Epithelial cell of prostate (primary cell): ENCODE measurements around the gene RAB1B.
"Not testable (repeated sequence)": the region's sequence is repeated elsewhere in the genome, so short reads cannot be mapped to it uniquely, and the experiment has no call there.

ENCODE experiments used
- DNase-seq: peaks from one replicate; pipeline ENCODE4 v3.0.0-alpha.2; 2011; ENCODE audit warnings: low read depth, low spot score
- H3K27ac ChIP-seq: fragments of 450-650 bp; 2 replicates; pipeline ENCODE4 v1.5.1; 2017; ENCODE audit warnings: mild to moderate bottlenecking

Gene RAB1B

DNA sequence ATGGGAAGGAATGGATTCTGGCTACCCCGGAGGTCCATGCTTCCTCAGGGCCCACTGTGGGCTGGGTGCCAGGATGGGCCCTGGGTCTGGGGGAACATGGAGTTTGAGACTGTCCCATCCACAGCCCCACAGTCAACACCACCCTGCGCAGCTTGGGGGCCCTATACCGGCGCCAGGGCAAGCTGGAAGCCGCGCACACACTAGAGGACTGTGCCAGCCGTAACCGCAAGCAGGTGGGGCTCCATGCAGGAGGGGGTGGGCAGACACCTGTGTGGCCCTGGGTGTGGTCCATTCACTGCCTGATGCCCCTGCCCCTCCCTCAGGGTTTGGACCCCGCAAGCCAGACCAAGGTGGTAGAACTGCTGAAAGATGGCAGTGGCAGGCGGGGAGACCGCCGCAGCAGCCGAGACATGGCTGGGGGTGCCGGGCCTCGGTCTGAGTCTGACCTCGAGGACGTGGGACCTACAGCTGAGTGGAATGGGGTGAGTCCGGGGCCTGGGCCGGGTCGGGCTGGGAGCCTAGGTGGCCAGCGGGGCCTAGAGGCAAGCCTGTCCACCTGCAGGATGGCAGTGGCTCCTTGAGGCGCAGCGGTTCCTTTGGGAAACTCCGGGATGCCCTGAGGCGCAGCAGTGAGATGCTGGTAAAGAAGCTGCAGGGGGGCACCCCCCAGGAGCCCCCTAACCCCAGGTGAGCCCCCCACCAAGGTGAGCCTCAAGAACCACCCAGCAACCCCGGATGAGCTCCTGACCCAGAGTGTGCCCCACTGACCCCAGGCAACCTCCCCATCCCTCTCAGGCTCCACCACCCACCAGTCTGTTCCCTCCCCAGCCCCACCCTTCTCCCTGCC is 2.7 kb upstream of the RAB1B start:
- no peak overlapping the region for H3K27ac ChIP-seq
- DNase-seq = no peak

DNA sequence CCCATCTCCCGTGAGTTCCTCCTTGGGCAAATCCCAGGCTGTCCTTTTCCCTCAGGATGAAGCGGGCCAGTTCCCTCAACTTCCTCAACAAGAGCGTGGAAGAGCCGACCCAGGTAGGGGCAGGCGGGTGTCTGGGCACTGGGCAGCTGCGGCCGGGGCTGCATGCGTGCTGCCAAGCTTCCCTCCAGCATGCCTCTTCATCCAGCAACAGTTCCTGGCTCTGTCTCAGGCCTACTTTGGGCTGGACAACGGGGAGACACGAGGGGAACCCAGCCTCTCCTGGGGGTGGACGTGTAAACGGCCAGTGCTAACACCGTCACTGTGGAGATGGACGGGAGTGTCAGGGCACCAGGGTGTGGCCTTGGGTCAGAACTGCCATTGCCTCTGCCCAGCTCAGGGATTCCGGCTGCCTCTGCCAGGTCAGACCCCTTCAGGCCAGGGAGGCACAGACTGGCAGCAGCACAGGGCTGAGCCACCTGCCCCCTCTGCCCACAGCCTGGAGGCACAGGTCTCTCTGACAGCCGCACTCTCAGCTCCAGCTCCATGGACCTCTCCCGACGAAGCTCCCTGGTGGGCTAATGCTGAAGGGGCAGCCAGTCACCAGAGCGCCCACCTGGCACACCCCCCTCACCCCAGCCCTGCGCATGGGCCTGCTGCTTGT is 1.9 kb upstream of the RAB1B start:
- no peak overlapping the region for H3K27ac ChIP-seq
- DNase-seq = no peak

DNA sequence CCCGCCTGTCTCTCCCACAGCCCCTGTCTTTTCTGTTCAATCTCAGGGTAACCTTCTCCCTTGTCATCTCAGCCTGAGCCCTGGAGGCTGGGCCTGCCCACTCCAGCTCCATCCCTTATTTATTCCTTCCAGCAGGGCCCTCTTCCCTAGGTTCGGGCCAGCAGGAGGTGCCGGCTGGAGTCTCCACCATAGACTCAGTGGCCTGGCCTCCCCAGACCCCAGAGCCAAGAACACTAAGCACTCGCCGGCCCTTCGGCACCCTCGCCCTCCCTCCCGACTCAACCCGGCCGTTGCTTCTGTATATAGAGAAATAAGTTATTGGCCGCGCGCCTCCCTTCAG is 1.4 kb upstream of the RAB1B start:
- peak overlapping the region; percentile 75 for H3K27ac ChIP-seq

DNA sequence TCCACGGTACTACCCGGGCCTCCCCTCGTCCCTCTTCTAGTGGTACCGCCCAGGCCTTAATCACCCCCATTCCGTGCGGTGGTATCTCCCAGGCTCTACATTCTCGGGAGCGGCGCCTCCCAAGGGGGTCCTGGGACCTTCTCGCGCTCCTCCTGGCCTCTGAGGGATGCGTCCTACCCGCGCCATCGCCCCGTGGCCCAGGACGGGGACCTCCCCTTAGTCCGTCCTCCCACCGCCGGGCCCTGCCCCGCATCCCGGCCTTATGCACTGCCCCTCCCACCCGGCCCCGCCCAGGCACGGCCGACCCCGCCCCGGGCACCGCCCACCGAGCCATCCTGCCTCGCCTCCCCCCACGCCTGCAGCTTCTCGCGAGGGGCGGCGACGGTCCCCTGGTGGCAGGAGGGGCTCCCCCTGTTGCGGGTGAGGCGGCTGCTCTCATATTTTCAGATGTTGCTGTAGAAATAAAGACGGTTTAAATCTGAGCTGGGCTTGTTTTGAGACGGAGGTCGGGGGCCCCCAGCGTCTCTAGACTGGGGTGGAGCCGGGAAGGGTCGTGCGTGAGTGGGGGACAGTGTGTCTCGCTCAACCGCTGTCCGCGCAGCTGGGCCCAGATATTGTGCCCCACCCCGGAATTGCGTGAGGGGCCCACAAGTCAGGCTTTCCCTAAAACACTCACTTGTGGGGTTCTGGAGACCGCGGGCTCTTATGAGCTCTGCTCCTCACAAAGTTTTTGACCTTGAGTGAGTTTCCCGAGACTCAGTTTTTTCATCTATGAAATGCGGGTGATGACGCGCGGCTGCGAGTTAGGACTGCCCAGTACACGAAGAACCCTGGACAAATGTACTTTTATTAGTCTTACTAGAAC is 828 bp upstream of the RAB1B start:
- DNase-seq = no peak
- peak overlapping the region; percentile 75 for H3K27ac ChIP-seq

More for the DNA sequence above, 1.4 kb upstream of the RAB1B start:
- no peak for DNase-seq

DNA sequence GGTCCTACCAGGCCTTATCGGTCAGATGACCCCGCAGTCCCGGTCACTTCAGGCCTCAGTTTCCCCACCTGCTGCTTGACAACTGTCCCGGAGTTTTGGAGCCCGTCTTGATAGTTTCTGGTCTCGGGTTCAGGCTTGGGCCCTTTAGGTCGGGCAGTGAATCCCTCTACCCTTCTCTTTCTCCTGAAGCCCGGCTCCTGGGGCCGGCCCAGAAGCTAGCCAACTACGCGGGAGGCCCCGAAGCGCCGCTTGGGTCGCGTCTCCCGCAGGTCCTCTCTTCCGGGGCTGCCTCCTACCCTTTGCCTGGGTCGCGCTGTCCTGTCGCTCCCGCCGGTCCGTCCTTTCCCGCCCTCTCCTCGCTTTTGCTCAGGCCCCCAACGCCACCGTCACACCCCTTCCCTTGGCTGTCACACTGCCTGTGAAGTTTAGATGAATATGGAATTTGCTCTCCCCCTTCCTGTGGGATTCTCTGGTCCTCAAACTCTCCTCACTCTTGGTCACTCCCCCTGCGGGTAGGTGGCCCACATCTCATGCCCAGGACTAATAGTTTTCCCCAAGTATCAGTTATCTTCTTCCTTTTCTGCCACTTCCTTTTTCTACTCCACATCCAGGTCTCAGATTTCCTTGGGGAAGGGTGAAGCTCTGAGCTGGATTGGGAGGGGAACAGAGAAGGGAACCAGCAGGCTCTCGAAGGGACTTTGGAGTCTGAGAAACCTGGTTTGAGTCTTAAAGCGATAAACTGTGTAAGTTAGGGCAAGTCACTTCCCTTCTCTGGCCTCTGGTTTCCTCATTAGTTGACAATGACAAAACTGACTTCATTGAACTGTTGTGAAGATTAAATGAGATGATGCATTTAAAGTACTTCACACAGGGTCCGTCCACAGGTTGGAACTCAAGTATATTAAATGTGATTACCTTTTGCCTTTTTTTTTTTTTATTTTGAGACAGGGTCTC is 790 bp downstream of the RAB1B start:
- H3K27ac ChIP-seq = peak overlapping the region; percentile 75
- DNase-seq = no peak

DNA sequence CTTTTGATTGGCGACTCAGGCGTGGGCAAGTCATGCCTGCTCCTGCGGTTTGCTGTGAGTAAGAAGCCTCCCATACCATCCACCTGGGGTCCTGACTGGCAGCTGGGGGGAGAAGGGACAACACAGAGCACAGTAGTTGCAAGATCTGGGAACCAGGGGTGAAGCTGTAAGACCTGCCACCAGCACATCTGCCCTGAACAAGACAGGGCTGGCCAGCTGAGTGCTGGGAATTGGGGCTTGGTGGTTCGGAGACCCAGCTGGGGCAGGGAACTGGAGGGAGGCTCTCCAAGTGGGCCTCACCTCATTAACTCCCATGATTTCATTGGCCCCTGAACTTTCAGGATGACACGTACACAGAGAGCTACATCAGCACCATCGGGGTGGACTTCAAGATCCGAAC is 3.4 kb downstream of the RAB1B start:
- H3K27ac ChIP-seq = no peak overlapping the region
- no peak for DNase-seq

DNA sequence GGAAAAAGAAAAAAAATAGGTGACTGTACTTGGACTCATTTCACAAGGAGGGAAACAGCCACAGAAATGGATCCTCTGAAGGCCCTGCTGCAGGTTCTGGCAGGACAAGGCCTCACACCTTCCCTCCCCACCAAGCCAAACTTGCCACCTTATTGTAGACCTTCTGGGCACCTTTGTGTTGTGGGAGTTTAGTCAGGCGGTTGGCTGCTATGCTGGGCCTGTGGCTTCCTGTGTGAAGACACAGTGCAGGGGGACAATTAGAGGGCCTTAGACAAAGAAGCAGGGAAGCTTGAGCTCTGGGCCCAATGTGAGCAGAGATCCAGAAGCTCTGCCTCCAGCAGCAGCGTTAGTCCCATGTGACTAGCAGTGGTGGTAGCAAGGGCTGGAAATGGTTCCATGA is 4.2 kb downstream of the RAB1B start:
- DNase-seq = no peak
- H3K27ac ChIP-seq = no peak overlapping the region

DNA sequence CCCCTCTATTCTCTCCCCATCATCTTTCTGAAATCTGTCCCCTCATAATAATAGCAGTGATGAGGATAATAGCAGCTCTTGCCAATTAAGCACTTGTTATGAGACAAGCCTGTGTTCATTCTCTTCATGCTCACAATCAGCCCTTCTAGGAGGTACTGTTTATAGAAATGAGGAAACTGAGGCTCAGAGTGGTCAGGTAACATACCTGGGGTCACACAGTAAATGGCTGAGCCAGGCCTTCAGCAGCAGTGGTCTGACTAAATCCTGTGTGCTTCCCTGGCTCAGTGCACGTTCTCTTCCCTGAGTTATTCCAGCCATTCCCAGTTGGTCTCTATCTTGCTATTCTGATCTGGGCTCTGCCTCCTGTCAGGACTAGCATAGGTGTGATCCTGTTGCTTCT is 5.8 kb downstream of the RAB1B start:
- no peak for DNase-seq
- no peak overlapping the region for H3K27ac ChIP-seq

DNA sequence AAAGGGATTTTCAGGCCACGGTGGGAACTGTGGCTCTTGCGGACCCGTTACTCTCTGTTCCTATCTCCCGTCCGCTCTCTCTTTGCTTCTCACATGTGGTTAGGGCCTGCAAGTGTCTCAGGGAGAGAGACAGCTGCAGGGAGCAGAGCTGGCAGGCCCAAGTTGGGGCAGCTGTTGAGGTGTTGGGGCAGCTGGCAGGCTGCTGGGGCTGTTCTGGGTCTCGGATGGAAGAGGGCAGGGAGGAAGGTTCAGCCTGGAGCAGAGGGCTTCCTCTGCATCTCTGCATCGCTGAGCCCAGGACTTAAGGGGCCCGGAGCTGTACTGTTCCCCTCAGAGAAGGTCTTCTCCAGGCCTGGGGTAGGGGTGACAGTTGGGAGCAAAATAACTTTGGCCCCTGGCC is 7.0 kb downstream of the RAB1B start:
- DNase-seq = no peak
- no peak overlapping the region for H3K27ac ChIP-seq

DNA sequence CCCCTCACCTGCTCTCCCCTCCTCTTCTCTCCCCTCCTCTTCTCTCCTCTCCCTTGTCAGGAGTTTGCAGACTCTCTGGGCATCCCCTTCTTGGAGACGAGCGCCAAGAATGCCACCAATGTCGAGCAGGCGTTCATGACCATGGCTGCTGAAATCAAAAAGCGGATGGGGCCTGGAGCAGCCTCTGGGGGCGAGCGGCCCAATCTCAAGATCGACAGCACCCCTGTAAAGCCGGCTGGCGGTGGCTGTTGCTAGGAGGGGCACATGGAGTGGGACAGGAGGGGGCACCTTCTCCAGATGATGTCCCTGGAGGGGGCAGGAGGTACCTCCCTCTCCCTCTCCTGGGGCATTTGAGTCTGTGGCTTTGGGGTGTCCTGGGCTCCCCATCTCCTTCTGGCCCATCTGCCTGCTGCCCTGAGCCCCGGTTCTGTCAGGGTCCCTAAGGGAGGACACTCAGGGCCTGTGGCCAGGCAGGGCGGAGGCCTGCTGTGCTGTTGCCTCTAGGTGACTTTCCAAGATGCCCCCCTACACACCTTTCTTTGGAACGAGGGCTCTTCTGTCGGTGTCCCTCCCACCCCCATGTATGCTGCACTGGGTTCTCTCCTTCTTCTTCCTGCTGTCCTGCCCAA is 7.7 kb downstream of the RAB1B start:
- DNase-seq = no peak

DNA sequence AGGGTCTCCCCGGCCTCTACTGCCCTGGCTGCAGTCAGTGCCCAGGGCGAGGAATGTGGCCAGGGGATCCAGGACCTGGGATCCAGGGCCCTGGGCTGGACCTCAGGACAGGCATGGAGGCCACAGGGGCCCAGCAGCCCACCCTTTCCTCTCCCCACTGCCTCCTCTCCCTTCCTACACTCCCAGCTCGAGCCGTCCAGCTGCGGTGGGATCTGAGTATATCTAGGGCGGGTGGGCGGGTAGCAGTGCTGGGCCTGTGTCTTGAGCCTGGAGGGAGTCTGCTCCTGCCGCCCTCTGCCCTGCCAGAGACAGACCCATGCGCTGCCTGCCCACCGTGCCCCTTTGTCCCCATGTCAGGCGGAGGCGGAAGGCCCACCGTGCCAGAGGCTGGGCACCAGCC is 8.2 kb downstream of the RAB1B start:
- H3K27ac ChIP-seq, DNase-seq: not testable (repeated sequence)

More for the DNA sequence above, 7.7 kb downstream of the RAB1B start:
- H3K27ac ChIP-seq = no peak overlapping the region

DNA sequence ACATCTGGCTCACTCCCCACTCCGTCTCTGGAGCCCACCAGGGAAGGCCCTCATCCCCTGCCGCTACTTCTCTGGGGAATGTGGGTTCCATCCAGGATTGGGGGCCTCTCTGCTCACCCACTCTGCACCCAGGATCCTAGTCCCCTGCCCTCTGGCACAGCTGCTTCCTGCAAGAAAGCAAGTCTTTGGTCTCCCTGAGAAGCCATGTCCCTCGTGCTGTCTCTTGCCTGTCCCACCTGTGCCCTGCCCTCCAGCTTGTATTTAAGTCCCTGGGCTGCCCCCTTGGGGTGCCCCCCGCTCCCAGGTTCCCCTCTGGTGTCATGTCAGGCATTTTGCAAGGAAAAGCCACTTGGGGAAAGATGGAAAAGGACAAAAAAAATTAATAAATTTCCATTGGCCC is 8.6 kb downstream of the RAB1B start:
- H3K27ac ChIP-seq, DNase-seq: not testable (repeated sequence)

DNA sequence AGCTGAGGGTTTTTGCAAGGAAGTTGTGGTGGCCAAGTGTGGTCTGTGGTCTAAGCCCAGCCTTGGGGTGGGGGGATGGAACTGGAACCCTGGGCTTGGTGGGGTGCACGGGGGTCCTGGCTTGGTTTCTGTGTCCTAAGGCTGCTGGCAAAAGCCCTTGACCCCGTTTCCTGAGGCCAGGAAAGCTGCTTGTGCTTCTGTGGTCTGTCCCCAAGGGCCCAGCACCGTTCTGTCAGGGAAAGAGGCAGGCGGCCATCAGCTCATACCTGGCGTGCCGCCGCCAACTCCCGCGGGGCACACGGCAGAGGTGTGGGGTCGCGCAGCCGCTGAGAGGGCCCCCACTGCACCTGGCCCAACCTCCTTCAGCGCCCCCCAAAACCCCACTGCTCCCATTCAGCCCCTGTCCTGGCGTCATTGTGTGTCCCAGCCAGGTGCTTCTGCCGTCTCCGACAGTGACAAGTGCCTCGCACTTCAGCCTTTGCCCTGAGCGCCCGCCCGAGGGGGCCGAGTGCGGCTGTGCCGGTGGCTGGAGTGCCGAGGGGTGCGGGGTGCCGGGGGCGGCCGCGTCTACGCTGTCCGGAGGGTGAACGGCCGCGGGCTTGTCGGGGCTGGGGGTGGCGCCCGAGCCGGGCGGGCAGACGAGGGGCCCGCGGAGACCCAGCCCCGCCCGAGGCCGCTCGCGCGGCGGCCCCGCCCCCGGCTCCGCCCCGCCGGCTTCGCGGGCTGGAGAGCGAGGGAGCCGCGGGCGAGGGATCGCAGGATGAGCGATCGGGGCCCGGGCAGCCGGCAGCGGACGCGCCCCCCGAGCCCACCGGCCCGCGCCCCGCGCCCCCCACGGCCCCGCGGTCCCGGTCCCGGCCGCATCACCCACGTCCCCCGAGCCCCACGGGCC is 9.3 kb downstream of the RAB1B start, which contains the start of gene CNIH2:
TSS of gene CNIH2 (plus strand) at position 705 of the 892 bp plus-strand sequence. CDS start 282 bp downstream, outside the sequence.
- no peak for DNase-seq
- H3K27ac ChIP-seq = no peak within 1 kb of the TSS

DNA sequence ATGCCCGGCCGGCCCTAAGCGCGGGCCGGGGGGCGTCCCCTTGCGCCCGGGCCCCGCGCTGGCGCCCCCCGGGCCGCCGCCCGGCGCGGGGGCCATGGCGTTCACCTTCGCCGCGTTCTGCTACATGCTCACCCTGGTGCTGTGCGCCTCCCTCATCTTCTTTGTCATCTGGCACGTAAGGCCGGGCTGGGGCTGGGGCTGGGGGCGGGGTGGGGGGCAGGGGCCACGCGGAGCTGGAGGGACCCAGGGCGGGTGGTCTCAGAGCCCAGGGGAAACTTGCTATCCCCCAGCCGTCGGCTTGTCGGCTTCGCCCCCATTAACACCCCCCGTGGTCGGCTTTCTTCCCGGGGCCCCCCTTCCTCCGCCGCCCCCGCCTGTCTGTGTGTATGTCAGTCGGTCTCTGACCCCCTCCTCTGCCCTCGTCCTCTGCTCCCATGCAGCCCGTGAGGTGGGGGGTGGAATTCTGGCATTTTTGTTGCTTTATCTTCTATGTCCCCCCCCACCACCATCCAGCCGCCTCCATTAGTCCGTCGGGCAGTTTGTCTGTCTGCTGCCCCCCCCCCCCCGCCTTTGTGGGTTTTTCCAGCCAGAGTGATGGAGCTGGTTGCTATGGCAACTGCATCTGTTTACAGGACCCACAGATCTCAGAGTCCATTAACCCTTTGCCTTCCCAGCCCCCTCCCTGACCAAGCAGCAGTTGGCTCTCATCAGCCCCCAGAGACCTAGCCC is 10.1 kb downstream of the RAB1B start:
- H3K27ac ChIP-seq = no peak overlapping the region
- DNase-seq = no peak

DNA sequence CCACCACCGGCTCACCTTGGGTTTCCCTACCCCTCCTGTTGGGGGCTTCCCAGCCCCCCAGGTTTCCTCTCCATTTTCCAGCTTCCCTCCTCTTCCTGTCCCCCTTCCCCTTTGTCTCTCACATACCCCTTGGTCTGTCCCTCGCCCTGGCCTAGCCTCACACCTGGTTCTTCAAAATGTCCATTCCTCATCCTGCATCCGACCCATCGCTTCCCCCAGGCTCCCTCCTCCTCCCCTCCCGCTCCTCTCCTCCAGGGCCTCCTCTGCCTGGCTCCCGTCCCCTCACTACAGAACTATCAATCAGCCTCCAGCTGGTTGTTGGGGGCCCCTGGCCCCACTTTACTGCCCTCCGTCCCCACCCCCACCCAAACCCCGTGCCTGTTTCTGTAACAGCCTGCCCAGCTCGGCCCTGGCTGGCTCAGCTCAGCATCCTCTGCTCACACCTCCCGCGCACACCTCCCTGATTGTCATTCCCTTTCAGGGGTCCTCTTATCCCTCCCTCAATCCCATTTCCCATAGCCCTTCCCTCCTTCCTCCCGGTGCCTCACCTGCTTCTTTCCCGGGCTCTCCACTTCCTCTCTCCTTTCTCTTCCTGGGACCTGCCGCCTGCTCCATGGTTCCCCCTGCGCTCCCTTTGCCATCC is 10.8 kb downstream of the RAB1B start:
- DNase-seq = no peak

DNA sequence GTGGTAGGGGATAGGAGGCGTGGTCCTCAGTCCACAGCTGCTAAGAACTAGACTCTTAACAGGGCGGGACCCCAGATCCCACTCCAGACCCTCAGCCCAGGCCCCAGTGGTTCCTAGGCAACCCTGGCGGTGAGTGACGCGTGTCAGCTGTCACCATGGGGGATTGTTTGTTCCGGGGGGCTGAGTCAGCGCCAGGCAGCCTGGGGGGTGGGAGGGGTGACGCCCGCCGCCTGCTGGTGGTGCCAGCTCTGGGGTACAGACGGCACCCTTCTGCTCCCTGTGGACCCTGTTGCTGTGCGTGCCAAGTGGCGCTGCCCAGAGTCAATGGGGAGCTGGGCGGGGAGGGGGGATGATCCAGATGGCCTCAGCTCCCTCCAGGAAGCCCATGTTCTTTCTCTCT is 12.0 kb downstream of the RAB1B start:
- no peak overlapping the region for H3K27ac ChIP-seq
- DNase-seq = no peak

More for the DNA sequence above, 10.8 kb downstream of the RAB1B start:
- no peak overlapping the region for H3K27ac ChIP-seq

DNA sequence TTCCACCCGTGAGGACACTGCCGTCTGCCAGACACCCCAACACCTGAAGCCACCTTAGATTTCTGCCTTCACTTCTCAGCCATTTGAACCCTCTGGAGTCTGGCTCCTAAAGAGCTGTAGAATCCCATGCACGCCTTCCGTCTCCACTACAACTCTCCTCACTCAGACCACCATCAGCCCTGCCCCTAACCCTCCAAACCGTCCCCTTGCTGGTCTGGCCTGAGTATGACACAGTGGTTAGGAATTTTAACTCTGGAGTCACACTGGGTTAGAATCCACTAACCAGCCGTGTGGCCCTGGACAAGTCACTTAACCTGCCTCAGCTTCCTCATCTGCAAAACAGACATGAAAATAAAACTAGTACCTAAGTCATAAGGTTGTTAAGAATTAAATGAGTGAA is 12.6 kb downstream of the RAB1B start:
- no peak overlapping the region for H3K27ac ChIP-seq
- no peak for DNase-seq
